NCI-H187 treated with DMSO at 0.1 percent for 48 hours (cell line): ENCODE results near the gene CALHM6.
"Not testable (repeated sequence)": the region's sequence is repeated elsewhere in the genome, so short reads cannot be mapped to it uniquely, and the experiment has no call there.

Experiments
- DNase-seq: peaks from one replicate; lab custom pipeline; 2025; lab: John Stamatoyannopoulos, UW

CALHM6 gene

GRCh38 chr6:116476002-116476678 is 15.0 kb downstream of the CALHM6 start:
- no peak for DNase-seq

GRCh38 chr6:116482780-116483179 is 21.6 kb downstream of the CALHM6 start:
- DNase-seq: no peak

- DNase-seq: no peak
Measured at GRCh38 chr6:116483616-116484015, 22.4 kb downstream of the CALHM6 start.

GRCh38 chr6:116485559-116486184 is 24.5 kb downstream of the CALHM6 start:
- no peak for DNase-seq

- DNase-seq: no peak
Measured at GRCh38 chr6:116491610-116492330, 30.6 kb downstream of the CALHM6 start.

- DNase-seq: no peak
Measured at GRCh38 chr6:116492331-116493067, 31.3 kb downstream of the CALHM6 start.

- DNase-seq: not testable (repeated sequence)
Measured at GRCh38 chr6:116495161-116495560, 34.0 kb downstream of the CALHM6 start.

- DNase-seq: no peak
Measured at GRCh38 chr6:116497113-116497676, 36.0 kb downstream of the CALHM6 start.

GRCh38 chr6:116500969-116501433 is 39.8 kb downstream of the CALHM6 start:
- no peak for DNase-seq

- DNase-seq: no peak
Measured at GRCh38 chr6:116507324-116507723, 46.1 kb downstream of the CALHM6 start.

- no peak for DNase-seq
Measured at GRCh38 chr6:116508527-116508926, 47.4 kb downstream of the CALHM6 start.

- no peak for DNase-seq
Measured at GRCh38 chr6:116511424-116512110, 50.4 kb downstream of the CALHM6 start, which contains the start of gene CALHM5. TSS of gene CALHM5 (plus strand) at chr6:116511639. CDS start at chr6:116511697, 58 bp downstream.

- no peak for DNase-seq
Measured at GRCh38 chr6:116512111-116512559, 51.0 kb downstream of the CALHM6 start.

GRCh38 chr6:116512734-116513133 is 51.6 kb downstream of the CALHM6 start:
- DNase-seq: no peak
